ENCODE measurements around the gene RNF220.

- TF ChIP-seq CTCF (conservative IDR thresholded peaks at IDR 0.05; ENCODE audit: low read length) (no peak), EZH2phosphoT487 (IDR thresholded peaks at IDR 0.05; ENCODE audit: borderline replicate concordance) (no peak)
Measured at GRCh38 chr1:44565833-44566232, 160.8 kb downstream of the RNF220 start.
